HG02981 (cell line): Measurements from ENCODE around the gene SIPA1.
"Not testable (repeated sequence)": the region's sequence is repeated elsewhere in the genome, so short reads cannot be mapped to it uniquely, and the experiment has no call there.

Experiments used
- ATAC-seq: cut with Tn5 transposase; IDR thresholded peaks from one replicate; pipeline ENCODE4 v1.9.1; 2021; ENCODE audit warnings: mild to moderate bottlenecking, moderate library complexity; ENCODE audit not compliant: unreplicated experiment

SIPA1 gene

GRCh38 chr11:65623852-65624616, 13.9 kb upstream of the SIPA1 start:
- ATAC-seq = no peak

- ATAC-seq = no peak
Observed at GRCh38 chr11:65624931-65625627, 12.8 kb upstream of the SIPA1 start.

GRCh38 chr11:65625628-65626342, 12.1 kb upstream of the SIPA1 start:
- ATAC-seq = no peak

- ATAC-seq = no peak
Observed at GRCh38 chr11:65627202-65627601, 10.7 kb upstream of the SIPA1 start.

- ATAC-seq = no peak
Observed at GRCh38 chr11:65629579-65629978, 8.3 kb upstream of the SIPA1 start.

- ATAC-seq = no peak
Observed at GRCh38 chr11:65630215-65630614, 7.7 kb upstream of the SIPA1 start.

GRCh38 chr11:65633390-65634108, 4.4 kb upstream of the SIPA1 start:
- no peak for ATAC-seq

GRCh38 chr11:65634109-65634436, 3.8 kb upstream of the SIPA1 start:
- no peak for ATAC-seq

GRCh38 chr11:65634440-65634839, 3.5 kb upstream of the SIPA1 start:
- ATAC-seq = no peak

GRCh38 chr11:65634905-65635731, 2.8 kb upstream of the SIPA1 start:
- ATAC-seq = no peak

GRCh38 chr11:65636108-65637031, 1.5 kb upstream of the SIPA1 start:
- ATAC-seq = no peak

- ATAC-seq = no peak
Observed at GRCh38 chr11:65637032-65637557, 806 bp upstream of the SIPA1 start.

- not testable (repeated sequence) for ATAC-seq
Observed at GRCh38 chr11:65639228-65639597, 1.3 kb downstream of the SIPA1 start.

- peak; percentile 37 for ATAC-seq
Observed at GRCh38 chr11:65639623-65640482, 2.0 kb downstream of the SIPA1 start.

GRCh38 chr11:65640483-65641296, 2.8 kb downstream of the SIPA1 start:
- no peak for ATAC-seq

- no peak for ATAC-seq
Observed at GRCh38 chr11:65641297-65642013, 3.6 kb downstream of the SIPA1 start.
